ENCODE results near the gene IGFBP3.

The IGFBP3 gene

GRCh38 chr7:45890902-45891461, 30.1 kb downstream of the IGFBP3 start:
- peak; percentile 7 for DNase-seq

DNA sequence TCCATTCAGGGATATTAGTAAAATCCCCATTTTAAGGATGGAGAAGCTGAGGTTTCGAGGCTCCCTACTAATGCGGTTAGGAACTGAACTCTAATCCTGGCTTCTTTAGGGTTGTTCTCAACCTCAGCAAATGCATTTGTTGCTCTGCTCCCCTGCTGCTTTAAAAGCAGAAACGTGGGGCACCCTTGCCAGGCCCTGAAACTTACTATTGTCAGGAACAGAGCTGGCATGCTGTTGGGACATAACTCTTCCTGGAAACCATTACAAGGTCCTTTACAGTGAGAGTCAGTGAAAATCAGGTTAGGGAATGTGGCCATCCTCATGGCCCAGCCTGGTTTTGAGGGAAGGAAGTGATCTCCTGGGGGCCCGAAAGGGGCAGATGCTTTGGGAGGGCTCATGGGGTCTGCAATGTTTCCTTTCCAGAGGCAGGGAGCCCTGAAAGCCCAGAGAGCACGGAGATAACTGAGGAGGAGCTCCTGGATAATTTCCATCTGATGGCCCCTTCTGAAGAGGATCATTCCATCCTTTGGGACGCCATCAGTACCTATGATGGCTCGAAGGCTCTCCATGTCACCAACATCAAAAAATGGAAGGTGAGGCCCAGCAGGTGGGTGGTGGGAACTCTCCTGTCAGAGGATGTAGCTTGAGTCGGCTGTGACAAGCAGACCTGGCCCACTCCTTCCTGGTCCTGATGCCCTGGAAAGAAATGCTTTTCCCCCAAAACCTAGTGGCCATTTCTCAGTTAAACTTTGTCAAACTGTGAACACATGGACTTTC, 30.8 kb downstream of the IGFBP3 start:
- DNase-seq, result no peak

DNA sequence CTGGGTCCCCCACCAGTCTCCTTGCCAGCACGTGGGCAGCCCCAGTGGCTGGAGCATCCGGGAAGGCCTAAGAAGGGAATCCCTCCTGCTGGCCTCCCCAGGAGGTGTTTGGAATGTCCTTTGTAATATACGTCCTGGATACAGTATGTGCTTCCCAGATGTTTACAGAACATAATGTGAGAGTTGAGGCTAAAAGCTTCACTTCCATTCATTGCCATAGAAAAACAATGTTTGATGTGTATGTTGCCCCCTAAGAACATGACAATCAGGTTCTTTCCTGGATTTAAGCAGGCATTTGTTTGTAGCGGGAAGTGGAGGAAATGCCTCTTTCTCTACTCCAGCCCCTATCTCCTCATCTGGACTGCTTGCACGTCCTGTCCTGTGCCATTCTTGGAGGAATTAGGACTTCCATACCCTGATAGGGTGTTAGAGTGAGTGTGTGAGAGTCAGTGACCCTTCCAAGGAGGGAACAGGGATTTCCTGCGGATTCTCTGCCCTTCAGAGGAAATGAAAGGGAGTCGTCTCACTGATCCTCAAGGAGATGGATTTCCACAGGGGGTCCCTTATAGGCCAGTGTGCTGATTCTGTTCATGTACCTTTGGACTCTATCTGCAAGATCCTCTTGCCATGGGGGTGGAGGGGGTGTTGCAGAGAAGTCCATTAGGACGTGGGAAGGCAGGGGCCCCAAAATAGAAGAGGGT, 31.6 kb downstream of the IGFBP3 start:
- no peak for DNase-seq

DNA sequence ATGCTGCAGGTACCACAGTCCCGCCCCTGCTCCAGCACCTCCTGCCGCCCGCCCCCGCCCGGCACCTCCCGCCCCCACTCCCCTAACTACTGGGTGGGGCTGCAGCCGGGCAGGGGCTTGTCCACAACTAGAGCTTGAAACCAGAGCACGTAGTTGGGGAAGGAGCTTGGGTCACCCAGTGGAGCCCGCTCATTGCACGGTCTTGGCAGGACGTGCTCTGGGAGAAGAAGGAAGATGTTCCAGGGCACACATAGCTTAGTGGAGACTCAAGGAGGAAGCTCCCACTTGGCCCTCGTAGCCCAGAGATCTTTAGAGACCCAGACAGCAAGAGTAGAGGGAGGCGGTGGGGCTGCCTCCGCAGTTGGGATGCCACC, 32.1 kb downstream of the IGFBP3 start:
- DNase-seq, result no peak

DNA sequence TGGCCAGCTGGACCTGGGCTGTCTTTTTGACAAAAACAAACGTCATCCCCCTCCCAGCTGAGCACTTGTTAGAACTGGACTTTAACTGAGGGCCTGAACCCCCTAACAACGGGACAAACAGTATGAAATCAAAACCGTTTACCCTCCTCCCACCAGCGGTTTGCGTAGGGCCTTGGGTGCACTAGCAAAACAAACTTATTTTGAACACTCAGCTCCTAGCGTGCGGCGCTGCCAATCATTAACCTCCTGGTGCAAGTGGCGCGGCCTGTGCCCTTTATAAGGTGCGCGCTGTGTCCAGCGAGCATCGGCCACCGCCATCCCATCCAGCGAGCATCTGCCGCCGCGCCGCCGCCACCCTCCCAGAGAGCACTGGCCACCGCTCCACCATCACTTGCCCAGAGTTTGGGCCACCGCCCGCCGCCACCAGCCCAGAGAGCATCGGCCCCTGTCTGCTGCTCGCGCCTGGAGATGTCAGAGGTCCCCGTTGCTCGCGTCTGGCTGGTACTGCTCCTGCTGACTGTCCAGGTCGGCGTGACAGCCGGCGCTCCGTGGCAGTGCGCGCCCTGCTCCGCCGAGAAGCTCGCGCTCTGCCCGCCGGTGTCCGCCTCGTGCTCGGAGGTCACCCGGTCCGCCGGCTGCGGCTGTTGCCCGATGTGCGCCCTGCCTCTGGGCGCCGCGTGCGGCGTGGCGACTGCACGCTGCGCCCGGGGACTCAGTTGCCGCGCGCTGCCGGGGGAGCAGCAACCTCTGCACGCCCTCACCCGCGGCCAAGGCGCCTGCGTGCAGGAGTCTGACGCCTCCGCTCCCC, 32.7 kb downstream of the IGFBP3 start, which contains the start of gene IGFBP1:
TSS of gene IGFBP1 (plus strand) at position 304 of the 808 bp plus-strand sequence. CDS start at position 469, 165 bp downstream.
- no peak for DNase-seq

- DNase-seq, result no peak
These were observed 34.0 kb downstream of the IGFBP3 start for GRCh38 chr7:45886931-45887667.

DNA sequence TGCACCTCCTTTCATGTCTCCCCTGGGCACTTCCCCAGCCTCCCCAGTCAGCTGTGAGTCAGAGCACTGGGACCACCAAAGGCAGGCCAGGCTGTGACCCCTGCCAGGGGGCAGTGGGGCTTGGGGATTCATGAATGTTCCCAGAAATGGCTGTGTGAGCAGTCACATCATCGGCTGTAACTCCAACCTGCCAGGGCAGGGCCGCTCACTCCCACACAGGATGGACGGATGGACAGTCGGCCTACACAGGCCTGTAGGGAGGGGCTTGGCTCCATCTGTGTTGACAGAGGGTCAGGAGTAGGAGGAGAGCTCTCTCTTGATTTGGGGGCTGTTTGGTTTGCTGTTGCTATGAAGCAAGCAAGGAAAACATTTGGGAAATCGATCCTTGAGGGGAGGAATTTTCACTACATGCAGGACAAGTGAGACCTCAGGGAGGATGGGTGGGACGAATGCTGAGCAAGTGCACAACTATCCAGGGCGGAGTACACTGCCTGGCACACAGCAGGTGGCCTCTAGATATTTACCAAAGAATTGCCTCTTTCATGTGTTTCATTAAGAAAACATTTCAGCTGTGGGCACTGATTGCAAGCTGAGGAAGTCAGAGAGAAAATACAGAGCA, 35.7 kb downstream of the IGFBP3 start:
- DNase-seq, result no peak

- no peak for DNase-seq
These were observed 36.9 kb downstream of the IGFBP3 start for GRCh38 chr7:45884136-45884535.

GRCh38 chr7:45882465-45882810, 38.6 kb downstream of the IGFBP3 start:
- no peak for DNase-seq

- no peak for DNase-seq
These were observed 39.2 kb downstream of the IGFBP3 start for GRCh38 chr7:45881759-45882464.

DNA sequence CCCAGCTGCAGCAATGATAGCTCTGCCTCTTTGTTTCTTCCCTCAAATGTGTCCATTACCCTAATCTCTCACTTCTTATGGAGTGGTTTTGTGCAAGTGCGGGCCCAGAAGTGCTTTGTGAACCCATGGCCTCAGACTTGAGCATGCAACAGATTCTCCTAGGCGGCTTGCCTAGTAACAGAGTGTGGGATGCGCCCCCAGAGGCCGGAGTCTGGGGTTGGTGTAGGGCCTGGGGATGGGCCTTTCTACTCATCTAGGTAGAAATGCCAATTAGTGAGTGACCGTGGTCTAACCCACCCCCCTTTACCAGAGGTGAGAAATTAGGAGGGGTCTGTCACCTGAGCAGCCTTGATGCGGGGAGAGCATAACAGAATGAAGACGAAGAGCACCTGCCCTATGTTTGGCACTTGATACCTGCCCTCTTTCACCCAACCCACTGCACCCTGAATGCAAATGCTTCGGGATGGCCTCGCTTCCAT, 39.8 kb downstream of the IGFBP3 start:
- DNase-seq, result no peak

GRCh38 chr7:45880433-45880860, 40.6 kb downstream of the IGFBP3 start:
- no peak for DNase-seq

GRCh38 chr7:45878457-45879144, 42.5 kb downstream of the IGFBP3 start:
- DNase-seq, result no peak

GRCh38 chr7:45876519-45876918, 44.6 kb downstream of the IGFBP3 start:
- DNase-seq, result no peak

GRCh38 chr7:45874408-45875131, 46.5 kb downstream of the IGFBP3 start:
- no peak for DNase-seq

GRCh38 chr7:45873355-45873754, 47.7 kb downstream of the IGFBP3 start:
- no peak for DNase-seq

DNA sequence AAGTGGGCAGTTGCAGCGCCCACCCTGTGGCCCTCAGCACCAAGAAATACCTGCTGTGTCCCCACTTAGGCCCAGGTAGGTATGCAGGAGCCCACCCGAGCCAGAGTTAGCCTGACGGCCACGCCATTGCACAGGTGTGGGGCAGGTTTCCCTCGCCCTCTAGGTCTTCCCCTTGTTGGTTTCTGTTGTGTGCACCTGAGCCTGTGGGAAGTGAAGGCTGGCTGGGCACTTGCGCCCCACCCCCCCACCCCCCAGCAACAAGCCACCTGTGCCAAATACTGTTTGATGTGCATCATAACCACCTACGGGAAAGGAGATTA, 48.1 kb downstream of the IGFBP3 start, which contains the start of gene CCDC201:
TSS of gene CCDC201 (minus strand) at position 48 of the 320 bp plus-strand sequence. CDS start 75 bp downstream, outside the sequence.
- no peak for DNase-seq

- DNase-seq, result no peak
These were observed 48.7 kb downstream of the IGFBP3 start for GRCh38 chr7:45872116-45873034.

- no peak for DNase-seq
These were observed 51.6 kb downstream of the IGFBP3 start for GRCh38 chr7:45869426-45869825.
